Urinary bladder (tissue), 4 donors: ENCODE results near the gene CPNE4. TPM values are rescaled to one million over a fixed set of nuclear protein-coding genes. Genes with fewer than 3 reads are reported as not detected.

Experiments used
- DNase-seq: peaks from one replicate; pipeline ENCODE4 v3.0.0-alpha.2; 2015; ENCODE audit errors: extremely low spot score
- H3K27ac ChIP-seq: one replicate; pipeline ENCODE4 v1.5.1; 2013; ENCODE audit warnings: low read depth, mild to moderate bottlenecking, moderate library complexity
- H3K36me3 ChIP-seq: one replicate; pipeline ENCODE4 v1.6.1; 2013; ENCODE audit warnings: mild to moderate bottlenecking, moderate library complexity; ENCODE audit not compliant: insufficient read depth
- H3K4me1 ChIP-seq: one replicate; pipeline ENCODE4 v1.6.1; 2013; ENCODE audit warnings: mild to moderate bottlenecking, moderate library complexity; ENCODE audit not compliant: insufficient read depth
- H3K4me3 ChIP-seq: one replicate; pipeline ENCODE4 v1.5.1; 2013; ENCODE audit warnings: low read depth, low read length
- WGBS: extraction: QIAGEN DNeasy Blood & Tissue Kit; methylation state at CpG from one replicate; pipeline ENCODE4 v1.1.7; 2013; 5-methylcytosine and 5-hydroxymethylcytosine counted together
- polyA plus RNA-seq: library from polyadenylated mRNA; stranded (reverse); fragments of 200-250 nt; gene quantifications from one replicate; pipeline ENCODE4 v1.2.3, GENCODE V29; 2013
- total RNA-seq: library from RNA; depleted of rRNA; stranded (reverse); fragments of >200 nt; gene quantifications from one replicate; pipeline ENCODE4 v1.2.3, GENCODE V29; 2014
- donor health status: healthy with polysubstance abuse.
- donor health status: healthy.

CPNE4 gene
- total and polyA plus RNA-seq, 2 donors: 0.03 to 0.21 TPM

- Histone ChIP-seq H3K4me1 (no peaks in the 10 kb centered on the region), H3K36me3 (no peaks in the 10 kb centered on the region), H3K27ac (no peak overlapping the region), H3K4me3 (no peak overlapping the region)
- no peak for DNase-seq
Observed at GRCh38 chr3:131775650-131776049, 259.2 kb downstream of the CPNE4 start.

- no peak for DNase-seq
- Histone ChIP-seq H3K36me3 (no peaks in the 10 kb centered on the region), H3K4me3 (no peak overlapping the region), H3K27ac (no peak overlapping the region), H3K4me1 (no peaks in the 10 kb centered on the region)
- 63% methylated on average over 4 of the region's 4 CpGs for WGBS
Observed at GRCh38 chr3:131772269-131773026, 262.4 kb downstream of the CPNE4 start.

- H3K27ac ChIP-seq: no peak overlapping the region
- WGBS: 30% methylated on average over 4 of the region's 4 CpGs
- no peaks in the 10 kb centered on the region for H3K36me3 ChIP-seq
- no peak for DNase-seq
- H3K4me1 ChIP-seq: no peaks in the 10 kb centered on the region
- no peak overlapping the region for H3K4me3 ChIP-seq
Observed at GRCh38 chr3:131762981-131763564, 271.7 kb downstream of the CPNE4 start.

- Histone ChIP-seq H3K36me3 (no peaks in the 10 kb centered on the region), H3K4me1 (no peaks in the 10 kb centered on the region)
- WGBS: 80% methylated on average over 2 of the region's 2 CpGs
Observed at GRCh38 chr3:131756405-131756804, 278.4 kb downstream of the CPNE4 start.

GRCh38 chr3:131755380-131755779, 279.4 kb downstream of the CPNE4 start:
- H3K36me3 ChIP-seq: no peaks in the 10 kb centered on the region
- DNase-seq: no peak
- H3K4me1 ChIP-seq: no peaks in the 10 kb centered on the region
- H3K4me3 ChIP-seq: no peak overlapping the region
- no peak overlapping the region for H3K27ac ChIP-seq

More at GRCh38 chr3:131756405-131756804, 278.4 kb downstream of the CPNE4 start:
- no peak for DNase-seq
- no peak overlapping the region for H3K27ac ChIP-seq
- no peak overlapping the region for H3K4me3 ChIP-seq

- no peak overlapping the region for H3K4me3 ChIP-seq
- WGBS: 89% methylated on average over 3 of the region's 3 CpGs
- no peak for DNase-seq
- no peaks in the 10 kb centered on the region for H3K4me1 ChIP-seq
- H3K36me3 ChIP-seq: no peaks in the 10 kb centered on the region
- no peak overlapping the region for H3K27ac ChIP-seq
Observed at GRCh38 chr3:131750256-131750655, 284.6 kb downstream of the CPNE4 start.

- 93% methylated on average over 1 of the region's 1 CpG for WGBS
- no peaks in the 10 kb centered on the region for H3K36me3 ChIP-seq
- no peaks in the 10 kb centered on the region for H3K4me1 ChIP-seq
- DNase-seq: no peak
- H3K4me3 ChIP-seq: no peak overlapping the region
- no peak overlapping the region for H3K27ac ChIP-seq
Observed at GRCh38 chr3:131749826-131750225, 285.0 kb downstream of the CPNE4 start.

GRCh38 chr3:131747466-131747865, 287.3 kb downstream of the CPNE4 start:
- no peak overlapping the region for H3K4me3 ChIP-seq
- no peaks in the 10 kb centered on the region for H3K4me1 ChIP-seq
- WGBS: 60% methylated on average over 2 of the region's 2 CpGs
- DNase-seq: no peak
- no peak overlapping the region for H3K27ac ChIP-seq
- H3K36me3 ChIP-seq: no peaks in the 10 kb centered on the region

GRCh38 chr3:131744765-131745164, 290.0 kb downstream of the CPNE4 start:
- Histone ChIP-seq H3K36me3 (peaks cover 2% of the 10 kb centered on the region), H3K4me1 (no peaks in the 10 kb centered on the region), H3K27ac (no peak overlapping the region), H3K4me3 (no peak overlapping the region)
- DNase-seq: no peak
- WGBS: 56% methylated on average over 3 of the region's 3 CpGs

GRCh38 chr3:131743126-131743525, 291.7 kb downstream of the CPNE4 start:
- no peaks in the 10 kb centered on the region for H3K4me1 ChIP-seq
- peaks cover 2% of the 10 kb centered on the region for H3K36me3 ChIP-seq
- H3K4me3 ChIP-seq: no peak overlapping the region
- no peak overlapping the region for H3K27ac ChIP-seq
- no peak for DNase-seq

GRCh38 chr3:131739211-131739610, 295.6 kb downstream of the CPNE4 start:
- Histone ChIP-seq H3K4me1 (no peaks in the 10 kb centered on the region), H3K27ac (no peak overlapping the region), H3K36me3 (peaks cover 2% of the 10 kb centered on the region), H3K4me3 (no peak overlapping the region)
- DNase-seq: no peak
- WGBS: 23% methylated on average over 1 of the region's 1 CpG

GRCh38 chr3:131738095-131738494, 296.7 kb downstream of the CPNE4 start:
- peaks cover 2% of the 10 kb centered on the region for H3K36me3 ChIP-seq
- no peak overlapping the region for H3K27ac ChIP-seq
- 26% methylated on average over 2 of the region's 2 CpGs for WGBS
- DNase-seq: no peak
- H3K4me1 ChIP-seq: no peaks in the 10 kb centered on the region
- H3K4me3 ChIP-seq: no peak overlapping the region

- no peaks in the 10 kb centered on the region for H3K36me3 ChIP-seq
- no peak for DNase-seq
- H3K27ac ChIP-seq: no peak overlapping the region
- no peak overlapping the region for H3K4me3 ChIP-seq
- no peaks in the 10 kb centered on the region for H3K4me1 ChIP-seq
Observed at GRCh38 chr3:131735544-131735943, 299.3 kb downstream of the CPNE4 start.

- DNase-seq: no peak
- Histone ChIP-seq H3K4me3 (no peak overlapping the region), H3K36me3 (no peaks in the 10 kb centered on the region), H3K4me1 (no peaks in the 10 kb centered on the region), H3K27ac (no peak overlapping the region)
Observed at GRCh38 chr3:131735116-131735515, 299.7 kb downstream of the CPNE4 start.
